ENCODE data around the gene RCAN2.

RCAN2 gene

DNA sequence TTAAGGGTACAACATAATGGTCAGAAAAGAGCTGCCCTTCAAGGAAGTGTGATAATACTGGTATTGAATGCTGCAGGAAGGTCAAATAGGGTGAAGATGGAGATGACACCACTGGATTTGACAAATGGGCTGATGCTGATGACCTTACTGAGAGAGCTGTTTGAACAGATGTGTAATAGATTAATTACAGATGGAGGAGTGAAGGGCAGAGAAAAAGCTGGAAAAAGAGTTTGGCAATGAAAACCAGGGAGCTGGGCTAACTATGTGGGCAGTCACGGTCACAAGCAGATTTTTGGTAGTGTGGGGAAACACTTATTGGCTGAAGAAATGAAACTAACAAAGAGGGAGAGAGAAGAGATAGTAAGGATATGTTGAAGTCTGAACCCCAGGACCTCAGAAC is 236.9 kb downstream of the RCAN2 start:
- no peak for DNase-seq (ENCODE audit: low read depth)

DNA sequence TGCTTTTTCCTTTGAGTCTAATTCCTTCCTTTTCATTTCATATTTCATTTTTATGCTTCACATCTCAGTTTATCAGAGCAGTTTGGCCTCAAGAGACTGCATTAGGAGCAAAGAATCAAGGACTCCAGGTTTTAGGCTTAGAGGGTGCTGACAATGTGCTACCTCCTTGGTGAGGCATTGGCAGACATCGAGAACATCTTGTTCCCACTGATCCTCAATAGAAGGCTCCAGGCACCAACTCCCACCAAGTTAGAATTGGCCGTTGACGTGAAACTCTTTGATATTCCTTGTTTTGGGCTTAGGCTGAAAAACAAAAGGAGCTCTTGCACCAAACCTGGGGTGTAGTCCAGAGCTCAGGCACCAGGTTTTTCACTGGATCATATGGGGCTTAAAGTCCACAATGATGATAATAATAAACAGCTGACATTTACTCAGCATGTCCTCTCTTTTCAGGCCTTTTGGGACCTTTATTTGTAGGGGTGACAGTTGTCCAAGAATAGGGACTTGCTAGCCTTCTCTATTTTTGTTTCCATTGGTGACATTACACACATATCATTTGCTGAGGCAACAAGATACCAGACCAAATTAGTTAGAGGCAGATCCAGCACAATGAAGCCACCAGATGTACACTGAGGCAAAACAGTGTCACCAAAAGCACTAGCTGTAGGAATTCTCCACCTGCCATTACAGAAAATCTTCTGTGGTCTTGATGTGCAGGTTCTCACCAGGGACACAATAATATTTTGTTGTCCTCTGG is 239.5 kb downstream of the RCAN2 start:
- DNase-seq (ENCODE audit: low read depth): no peak

DNA sequence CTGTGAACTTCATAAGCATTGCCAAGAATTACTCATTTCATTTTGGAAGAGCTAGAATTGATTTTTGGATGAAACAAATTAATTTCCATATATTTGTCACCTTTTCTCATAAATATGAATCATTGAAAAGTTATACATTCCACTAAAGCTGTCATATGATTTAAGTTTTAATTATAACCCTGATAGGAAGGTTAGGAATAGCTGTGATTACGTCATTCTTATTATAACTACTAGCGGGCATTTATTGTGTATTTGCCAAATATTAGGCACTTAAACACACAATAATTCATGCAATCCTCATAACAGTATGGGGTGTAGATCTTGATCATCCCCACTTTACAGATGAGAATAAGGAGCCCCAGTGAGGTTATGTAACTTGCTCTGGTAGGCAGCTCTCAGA is 243.1 kb downstream of the RCAN2 start:
- no peak for DNase-seq (ENCODE audit: low read depth)

DNA sequence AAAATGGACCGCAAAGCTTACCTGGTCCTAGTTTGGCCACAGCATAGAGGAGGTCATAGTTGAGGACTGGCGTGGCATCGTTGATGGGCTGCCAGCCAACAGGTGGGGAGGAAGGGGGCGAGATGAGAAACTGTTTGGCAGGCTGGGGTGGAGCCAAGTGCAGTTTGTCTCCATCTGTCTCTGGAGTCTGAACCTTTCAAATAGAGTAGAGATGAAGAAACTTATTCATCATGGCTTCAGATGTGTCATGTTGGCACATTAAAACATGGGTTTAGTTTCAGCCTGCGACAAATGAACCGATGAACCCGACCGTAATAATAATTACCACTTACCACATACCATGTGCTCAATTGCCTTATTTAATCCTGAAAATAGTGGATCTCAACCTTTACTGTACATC is 244.5 kb downstream of the RCAN2 start:
- DNase-seq (ENCODE audit: low read depth): no peak

DNA sequence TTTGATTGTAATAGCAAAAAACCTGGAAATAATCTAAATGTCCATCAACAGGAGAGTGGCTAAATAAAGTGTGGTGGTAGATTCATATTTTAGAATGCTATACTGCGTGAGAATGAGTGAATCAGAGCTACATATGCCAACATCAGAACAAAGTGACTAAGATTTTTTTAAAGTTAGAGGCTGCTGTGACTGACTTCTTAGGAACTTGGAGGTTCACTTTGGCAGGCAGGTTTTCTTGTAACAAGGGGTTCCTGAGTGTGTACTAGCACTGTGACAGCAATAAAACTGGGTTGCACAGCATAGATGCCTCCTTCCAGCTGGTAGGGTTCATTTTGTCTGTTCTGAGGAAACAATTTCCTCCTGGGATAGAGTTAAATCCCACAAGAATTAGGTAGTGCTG is 245.2 kb downstream of the RCAN2 start:
- no peak for DNase-seq (ENCODE audit: low read depth)

DNA sequence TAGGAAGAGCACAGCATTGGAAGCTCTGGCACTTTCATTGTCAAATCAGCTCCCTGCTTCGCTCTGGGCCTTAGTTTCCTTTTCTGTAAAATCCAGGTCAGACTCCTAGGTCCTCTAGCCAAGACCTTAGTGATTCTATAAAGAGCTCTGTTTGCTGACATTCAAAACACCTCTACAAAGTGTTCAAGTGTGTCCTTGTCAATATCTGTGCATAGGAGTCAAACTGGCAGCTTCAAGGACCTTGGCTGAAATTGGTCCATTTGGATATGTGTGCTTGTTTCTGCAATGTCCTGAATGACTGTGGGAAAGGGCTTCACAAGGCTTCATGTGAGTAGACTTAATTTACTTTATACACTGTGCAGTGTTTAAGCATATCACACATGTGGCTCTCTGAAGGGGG is 246.6 kb downstream of the RCAN2 start:
- no peak for DNase-seq (ENCODE audit: low read depth)

DNA sequence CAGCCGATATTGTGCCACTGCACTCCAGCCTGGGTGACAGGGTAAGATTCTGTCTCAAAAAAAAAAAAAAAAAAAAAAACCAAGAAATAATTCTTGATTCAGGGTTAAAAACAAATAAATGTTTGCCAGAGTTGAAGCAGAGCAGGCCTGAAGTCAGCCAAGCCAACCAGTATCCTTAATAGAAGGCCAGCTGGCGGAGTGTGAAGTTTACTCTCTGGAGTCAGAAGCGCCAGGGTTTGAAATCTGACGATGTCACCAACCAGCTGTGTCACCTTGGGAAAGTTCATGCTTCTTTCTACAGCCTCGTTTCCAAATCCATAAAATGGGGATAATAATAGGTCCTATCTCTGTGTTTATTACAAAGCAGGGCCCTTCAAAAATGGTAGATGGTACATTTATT is 247.5 kb downstream of the RCAN2 start:
- no peak for DNase-seq (ENCODE audit: low read depth)

DNA sequence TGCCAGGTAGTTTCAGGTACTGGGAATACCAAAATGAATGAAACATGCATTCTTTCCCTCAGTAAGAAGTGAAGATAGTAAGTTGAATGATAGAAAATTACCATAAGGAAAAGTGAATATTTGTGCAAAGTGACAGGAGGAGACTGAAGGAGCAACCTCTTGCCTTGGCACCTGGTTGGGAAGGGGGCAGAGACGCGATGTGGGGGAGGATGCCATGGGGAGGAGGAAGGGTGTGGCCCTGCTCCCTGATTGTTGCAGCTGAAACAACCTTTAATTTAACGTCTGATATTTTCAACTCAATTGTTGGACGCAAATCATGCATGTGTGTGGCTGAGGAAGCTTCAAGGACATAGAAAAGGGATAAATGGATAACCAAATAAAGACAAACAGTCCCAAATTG is 248.3 kb downstream of the RCAN2 start:
- DNase-seq (ENCODE audit: low read depth): no peak

DNA sequence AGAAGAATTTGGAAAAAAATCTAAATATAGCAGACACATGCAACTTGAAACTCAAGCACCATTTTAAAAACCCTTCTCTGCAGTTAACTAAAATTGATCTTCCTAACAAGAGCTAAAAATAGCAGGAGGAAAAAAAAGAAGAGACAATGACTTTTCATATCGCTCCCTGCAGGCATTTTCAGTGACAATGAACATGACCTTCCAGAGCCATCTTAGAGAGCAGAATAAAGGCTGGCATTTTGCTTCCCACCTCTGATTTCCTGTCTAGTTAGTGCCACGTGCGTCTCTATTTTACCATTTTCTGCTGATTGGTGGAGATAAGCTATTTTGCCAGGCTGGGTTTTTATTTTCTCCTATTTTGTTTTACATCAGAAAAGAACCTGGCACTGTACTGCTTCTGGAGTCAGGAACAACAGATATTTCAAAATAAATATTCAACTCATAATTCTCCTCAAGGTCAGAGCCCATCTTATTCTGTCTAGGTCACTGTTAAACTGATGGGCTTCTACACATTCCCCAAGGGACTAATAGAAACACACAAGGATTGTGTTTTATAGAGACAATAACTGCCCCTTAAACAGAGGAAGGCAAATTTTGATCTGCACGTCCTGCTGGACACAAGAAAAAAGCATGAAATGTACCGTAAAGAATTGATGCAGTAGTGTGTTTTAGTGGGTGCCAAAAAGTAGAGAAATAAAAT is 250.2 kb downstream of the RCAN2 start:
- no peak for DNase-seq (ENCODE audit: low read depth)

DNA sequence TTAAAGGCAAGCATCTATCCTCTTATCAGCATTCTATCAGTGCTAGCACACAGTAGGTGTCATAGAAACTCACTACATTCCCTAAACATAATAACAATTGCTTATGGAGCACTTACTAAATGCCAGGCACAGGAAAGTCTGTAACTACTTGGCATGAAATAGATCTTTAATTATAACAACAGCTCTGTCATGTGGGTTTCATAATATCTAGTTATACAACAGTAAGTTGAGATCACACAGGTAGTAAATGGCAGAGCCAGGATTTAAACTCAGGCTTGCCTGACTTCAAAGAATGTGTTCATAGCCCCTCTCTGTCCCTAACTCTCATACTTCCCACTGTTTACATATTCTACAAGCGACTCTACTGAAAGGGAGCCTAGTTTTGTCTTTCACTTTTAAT is 254.5 kb downstream of the RCAN2 start:
- DNase-seq (ENCODE audit: low read depth): no peak

DNA sequence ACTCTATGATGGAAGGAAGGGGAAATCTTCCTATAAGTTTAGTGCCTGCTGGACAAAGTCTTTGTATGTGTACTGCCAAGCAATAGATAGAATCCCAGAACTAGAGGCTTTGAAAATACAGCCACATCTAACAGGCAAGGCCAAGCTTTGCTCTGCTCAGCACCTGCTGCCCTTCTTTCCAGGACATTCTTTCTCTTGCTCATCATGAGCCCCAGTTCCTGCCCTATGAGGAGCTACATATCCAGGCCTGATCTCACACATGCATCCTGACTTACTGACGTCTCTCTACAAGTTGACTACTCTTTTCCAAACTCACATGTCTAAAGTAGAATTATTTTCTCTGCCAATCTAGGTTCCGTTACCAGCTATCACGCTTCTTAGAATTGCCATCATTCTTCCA is 256.0 kb downstream of the RCAN2 start:
- DNase-seq (ENCODE audit: low read depth): no peak

DNA sequence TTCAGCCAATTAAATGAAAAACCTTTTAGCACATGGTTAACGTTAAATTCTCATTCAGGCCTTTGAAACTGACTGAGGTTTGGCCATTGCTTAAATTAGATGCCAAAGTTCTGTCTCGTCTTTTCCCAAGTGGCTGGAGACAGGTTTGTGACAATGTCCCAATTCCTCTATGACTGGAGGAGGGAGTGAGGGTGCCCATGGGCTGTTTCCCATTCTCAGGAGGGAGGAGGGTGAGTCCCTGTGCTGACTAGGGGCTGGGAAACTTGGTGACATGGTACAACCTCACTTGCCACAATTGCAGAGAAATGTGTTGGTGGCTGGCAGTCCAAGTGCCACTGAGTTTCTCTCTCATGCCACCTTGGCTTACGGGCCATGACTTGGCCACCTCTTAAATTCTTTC is 256.5 kb downstream of the RCAN2 start:
- no peak for DNase-seq (ENCODE audit: low read depth)

DNA sequence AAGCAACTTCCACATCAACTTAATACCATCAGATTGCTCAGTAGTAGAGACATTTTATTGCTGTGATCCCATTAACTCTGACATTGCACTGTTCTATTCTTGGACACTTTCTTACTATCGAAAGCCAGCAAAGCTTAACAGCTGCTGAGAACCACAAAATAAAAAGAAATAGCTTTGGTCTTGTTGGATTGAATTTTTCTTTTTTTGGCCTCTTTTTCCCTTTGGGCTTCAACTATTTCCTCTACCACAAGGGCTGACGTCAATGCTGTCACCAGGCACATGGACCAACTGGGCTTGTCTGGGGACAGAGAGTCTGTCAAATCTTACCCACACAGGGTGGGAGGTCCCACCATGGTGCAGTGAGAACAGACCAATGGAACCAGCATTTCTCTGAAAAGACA is 257.1 kb downstream of the RCAN2 start:
- DNase-seq (ENCODE audit: low read depth): no peak

DNA sequence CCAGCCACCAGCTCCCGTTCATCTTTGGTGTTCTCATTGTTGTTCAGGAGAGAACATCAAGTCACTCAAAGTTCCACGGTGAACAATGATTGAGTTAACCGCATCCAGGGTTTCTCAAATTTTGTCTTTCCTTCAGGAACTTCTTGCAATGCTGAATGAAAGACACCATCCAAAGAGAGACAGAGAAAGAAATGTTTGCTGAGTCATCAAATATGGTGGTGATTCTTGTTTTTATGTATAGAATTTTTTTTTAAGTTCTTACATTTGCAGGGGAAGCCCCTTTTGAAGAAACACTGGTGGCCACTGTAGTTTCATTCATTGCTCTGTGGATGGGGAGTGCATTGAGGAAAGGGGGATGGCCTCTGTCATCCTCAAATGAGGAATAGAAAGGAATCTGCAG is 258.1 kb downstream of the RCAN2 start:
- no peak for DNase-seq (ENCODE audit: low read depth)

DNA sequence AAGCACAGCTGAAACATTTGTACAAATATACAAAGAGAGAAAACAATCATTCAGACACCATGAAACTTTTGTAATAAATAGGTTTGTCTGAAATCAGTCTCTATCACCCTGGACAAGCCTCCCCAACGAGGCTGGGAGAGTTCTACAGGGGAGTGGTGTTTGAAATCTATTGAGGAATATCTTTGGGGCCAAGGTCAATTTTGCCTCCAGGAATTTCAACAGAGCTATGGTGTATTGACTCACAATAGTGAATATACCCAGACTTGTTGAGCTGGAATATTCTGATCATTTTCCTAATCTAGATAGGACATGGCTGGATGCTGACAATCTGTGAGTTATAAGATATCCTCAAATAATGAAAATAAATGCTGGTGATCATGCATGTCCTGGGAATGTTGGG is 269.0 kb downstream of the RCAN2 start:
- DNase-seq (ENCODE audit: low read depth): no peak

DNA sequence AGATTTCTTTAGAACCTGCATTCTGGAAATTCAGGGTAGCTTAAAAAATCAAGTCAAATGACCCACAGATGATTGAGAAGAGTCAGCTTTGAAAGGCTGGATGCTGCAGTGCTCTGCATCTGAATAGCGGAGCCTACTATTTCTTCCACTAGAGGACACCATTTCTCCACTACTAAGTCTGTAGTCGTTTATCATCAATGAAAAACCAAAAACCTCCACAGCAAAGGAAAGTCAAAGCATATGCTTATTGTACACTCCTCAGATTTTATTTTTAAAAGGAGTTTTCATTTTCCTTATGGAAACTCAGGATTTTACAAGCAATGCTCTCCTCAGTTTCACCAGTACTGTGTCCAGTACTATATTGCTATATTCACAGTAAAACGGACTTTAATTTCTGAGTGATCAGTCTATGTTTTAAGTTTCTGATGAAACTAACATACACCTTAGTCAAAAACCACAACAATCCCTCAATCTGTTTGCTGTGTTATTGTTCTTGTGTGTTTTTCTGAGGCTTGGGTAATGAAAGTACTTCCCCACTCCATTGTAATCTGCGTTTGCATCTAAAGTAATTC is 269.9 kb downstream of the RCAN2 start:
- DNase-seq (ENCODE audit: low read depth): no peak

DNA sequence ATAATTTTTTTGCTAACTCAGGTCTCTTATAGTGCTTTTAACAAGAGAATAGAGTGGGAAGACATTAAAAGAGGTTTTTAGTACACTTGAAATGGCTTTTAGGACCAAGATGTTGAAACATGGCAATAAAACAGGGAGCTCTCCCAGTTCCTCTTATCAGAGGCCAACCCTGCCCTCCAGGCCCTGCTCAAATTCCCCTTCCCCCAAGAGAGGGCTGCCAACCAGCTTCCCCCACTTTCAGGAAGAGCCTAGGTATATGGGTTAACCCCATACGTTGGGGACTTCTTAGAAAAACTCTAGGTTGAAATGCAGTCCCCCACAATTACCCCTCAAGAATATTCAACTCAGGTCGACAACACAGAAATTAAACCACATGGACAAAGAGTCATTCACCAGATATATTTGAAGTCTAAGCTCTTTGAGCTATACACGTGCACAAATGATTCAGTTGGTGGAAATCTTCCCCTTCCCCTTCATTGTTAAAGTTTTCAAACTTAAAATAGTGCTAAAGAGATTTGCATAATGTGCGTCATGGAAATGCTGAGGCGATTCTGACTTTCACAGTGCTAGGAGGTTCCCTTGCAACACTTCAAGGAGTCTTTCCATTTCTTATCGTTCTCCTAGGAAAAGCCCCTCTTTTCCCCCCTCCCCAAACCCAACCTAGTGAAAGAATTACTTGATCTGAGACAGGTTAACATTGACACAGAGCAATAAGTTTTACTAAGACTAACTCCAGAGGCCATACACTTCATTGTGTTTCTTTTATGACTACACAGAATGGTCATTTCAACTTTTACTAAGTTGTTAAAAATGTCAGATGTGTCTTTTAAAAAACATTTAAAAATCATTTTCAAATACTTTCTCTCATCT is 270.7 kb downstream of the RCAN2 start:
- DNase-seq (ENCODE audit: low read depth): no peak

DNA sequence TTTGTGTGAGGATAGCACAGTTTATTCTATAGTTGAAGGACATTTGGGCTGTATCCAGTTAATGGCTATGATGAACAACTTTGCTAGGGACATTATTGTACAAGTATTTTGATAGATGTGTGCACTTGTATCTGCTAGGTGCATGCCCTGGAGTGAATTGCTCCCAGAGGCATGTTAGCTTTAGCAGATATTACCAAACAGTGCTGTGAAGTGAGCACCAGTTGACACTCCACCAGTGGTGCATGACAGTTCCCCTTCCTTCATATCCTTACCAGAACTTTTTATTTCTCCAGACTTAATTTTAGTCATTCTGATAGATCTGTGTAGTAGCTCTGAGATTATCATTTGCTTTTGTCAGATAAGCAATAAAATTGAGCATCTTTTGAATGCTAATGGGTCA is 271.6 kb downstream of the RCAN2 start:
- DNase-seq (ENCODE audit: low read depth): no peak

DNA sequence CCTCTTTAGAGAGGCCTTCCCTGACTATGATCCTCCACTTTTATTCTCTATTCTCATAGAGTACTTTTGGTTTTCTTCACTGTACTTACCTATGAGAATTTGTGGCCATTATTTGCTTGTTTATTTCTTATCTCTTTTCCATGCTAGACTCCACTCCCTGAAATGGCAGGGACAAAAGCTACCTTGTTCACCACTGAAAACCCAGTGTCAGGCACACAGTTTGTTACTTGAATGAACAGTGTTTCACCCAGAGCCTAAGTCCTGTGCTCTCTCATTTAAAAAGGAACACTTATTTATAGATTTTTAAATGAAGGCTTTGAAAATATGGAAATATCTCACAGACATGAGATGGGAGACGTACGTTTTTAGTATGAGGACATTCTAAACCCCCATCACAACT is 272.8 kb downstream of the RCAN2 start:
- no peak for DNase-seq (ENCODE audit: low read depth)

DNA sequence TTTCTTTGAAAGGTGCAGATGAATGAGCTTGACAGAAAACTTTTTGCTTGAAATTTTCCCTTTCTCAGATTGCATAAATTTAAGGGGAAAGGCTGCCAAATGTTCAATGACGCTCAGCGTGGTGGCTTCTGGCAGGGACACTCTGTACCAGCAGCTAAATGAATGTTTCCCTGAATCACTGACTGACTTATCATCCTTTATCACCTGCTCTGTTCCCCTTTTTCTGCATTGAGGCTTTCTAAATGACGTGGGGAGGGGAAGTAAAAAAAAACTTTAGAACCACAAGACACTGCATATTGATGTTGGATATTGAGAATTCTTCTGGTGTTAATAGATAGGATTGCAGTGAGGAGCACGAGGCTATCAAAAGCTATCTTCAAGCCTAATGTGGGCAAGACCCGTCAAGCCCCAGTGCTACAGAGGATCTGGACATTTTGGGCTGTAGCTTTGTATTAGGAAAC is 273.5 kb downstream of the RCAN2 start:
- DNase-seq (ENCODE audit: low read depth): no peak

DNA sequence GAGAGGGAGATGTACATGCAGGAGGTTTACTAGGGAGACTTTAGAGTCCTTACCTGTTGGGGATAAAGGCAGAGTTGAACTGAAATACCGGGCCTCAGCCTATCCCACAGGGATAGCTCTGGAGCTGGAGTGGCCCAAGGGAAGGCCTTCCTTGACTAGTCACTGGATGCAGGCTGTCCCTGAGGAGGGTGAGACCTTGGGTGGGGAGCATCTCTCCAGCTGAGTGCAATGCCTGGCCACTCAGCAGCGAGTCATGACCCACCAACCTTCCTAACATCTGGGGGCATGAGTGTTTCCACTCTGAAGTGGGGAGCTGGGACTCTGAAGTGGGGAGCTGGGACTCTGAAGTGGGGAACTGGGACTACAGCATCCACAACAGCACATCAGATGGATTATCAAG is 274.4 kb downstream of the RCAN2 start:
- no peak for DNase-seq (ENCODE audit: low read depth)

DNA sequence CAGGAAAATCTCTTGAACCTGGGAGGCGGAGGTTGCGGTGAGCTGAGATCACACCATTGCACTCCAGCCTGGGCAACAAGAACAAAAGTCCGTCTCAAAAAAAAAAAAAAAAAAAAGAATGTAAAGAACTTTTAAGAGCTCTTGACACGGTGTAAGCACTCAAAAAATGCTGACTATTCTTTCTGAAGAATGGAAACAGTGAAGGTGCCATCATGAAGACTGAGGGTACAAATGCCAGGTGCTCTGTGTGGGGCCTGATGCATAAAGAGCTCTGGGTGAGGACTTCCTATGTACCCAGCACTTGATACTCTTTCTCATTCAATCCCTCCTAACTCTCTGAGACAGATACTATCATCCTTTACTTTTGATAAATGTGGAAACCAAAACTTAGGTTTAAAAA is 275.5 kb downstream of the RCAN2 start:
- no peak for DNase-seq (ENCODE audit: low read depth)

DNA sequence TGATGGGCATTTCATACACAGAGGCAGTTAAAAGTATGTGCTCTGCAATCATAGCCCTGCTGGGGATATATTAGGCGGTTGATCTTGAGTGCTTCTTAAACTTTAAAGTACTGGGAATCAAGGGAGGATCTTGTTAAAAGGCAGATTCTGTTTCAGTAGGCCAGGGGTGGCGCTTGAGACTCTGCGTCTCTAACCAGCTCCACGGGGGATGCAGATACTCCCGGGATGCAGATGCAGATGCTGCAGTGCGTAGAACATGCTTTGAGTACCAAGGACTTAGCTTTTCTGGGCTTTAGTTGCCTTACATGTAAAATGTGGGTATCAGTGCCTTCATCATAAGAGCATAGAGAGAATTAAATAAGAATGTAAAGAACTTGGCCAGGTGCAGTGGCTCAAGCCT is 276.0 kb downstream of the RCAN2 start:
- no peak for DNase-seq (ENCODE audit: low read depth)

Data from stimulated activated CD4-positive, alpha-beta T cell treated with anti-CD3 and anti-CD28 coated beads, Interleukin-2, amount 100 ng/mL, for 4 hours (primary cell).